ENCODE measurements around the gene SIPA1L3.

GRCh38 chr19:38209671-38210457 is 302.9 kb downstream of the SIPA1L3 start:
- TF ChIP-seq, protein P1, sequence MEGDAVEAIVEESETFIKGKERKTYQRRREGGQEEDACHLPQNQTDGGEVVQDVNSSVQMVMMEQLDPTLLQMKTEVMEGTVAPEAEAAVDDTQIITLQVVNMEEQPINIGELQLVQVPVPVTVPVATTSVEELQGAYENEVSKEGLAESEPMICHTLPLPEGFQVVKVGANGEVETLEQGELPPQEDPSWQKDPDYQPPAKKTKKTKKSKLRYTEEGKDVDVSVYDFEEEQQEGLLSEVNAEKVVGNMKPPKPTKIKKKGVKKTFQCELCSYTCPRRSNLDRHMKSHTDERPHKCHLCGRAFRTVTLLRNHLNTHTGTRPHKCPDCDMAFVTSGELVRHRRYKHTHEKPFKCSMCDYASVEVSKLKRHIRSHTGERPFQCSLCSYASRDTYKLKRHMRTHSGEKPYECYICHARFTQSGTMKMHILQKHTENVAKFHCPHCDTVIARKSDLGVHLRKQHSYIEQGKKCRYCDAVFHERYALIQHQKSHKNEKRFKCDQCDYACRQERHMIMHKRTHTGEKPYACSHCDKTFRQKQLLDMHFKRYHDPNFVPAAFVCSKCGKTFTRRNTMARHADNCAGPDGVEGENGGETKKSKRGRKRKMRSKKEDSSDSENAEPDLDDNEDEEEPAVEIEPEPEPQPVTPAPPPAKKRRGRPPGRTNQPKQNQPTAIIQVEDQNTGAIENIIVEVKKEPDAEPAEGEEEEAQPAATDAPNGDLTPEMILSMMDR (conservative IDR thresholded peaks at IDR 0.05 in 1 of 2, IDR thresholded peaks at IDR 0.05 in 1 of 2; ENCODE audit: extremely low read depth in 1 of 2, insufficient read depth in 1 of 2, low read depth in 1 of 2, low read length in 2 of 2): no peak
- no peak for TF ChIP-seq EZH2 (IDR thresholded peaks at IDR 0.05; ENCODE audit: borderline replicate concordance, low read length)

All from mammary epithelial cell (primary cell).